Activated B cell treated with CpG ODN at 0.5 μM for 24 hours (primary cell): Measurements from ENCODE around the gene SEPTIN8. TPM values are rescaled to one million over a fixed set of nuclear protein-coding genes. Genes with fewer than 3 reads are reported as not detected.

ENCODE experiments used
- ATAC-seq: fragments of 200-7000 bp; cut with Tn5 transposase; one replicate; pipeline ENCODE4 v1.10.0; 2021; ENCODE audit warnings: low read depth, mild to moderate bottlenecking, moderate library complexity
- CTCF ChIA-PET: fragments of 350-600 bp; sonication (Branson Sonifier 250); formaldehyde crosslinking; loops from one replicate; lab custom pipeline; 2021; ENCODE audit warnings: antibody characterized with exemption; lab: Charles Lee
- POLR2A ChIA-PET: fragments of 350-600 bp; sonication (Branson Sonifier 250); formaldehyde crosslinking; loops from one replicate; lab custom pipeline; 2021; ENCODE audit warnings: antibody characterized with exemption; lab: Charles Lee
- DNase-seq: peaks from one replicate; pipeline ENCODE4 v3.0.0; 2022
- H3K27ac Mint-ChIP-seq: one replicate; pipeline ENCODE4 v1.8.0; 2020; ENCODE audit warnings: mixed read lengths
- H3K27me3 Mint-ChIP-seq: one replicate; pipeline ENCODE4 v1.8.0; 2021; ENCODE audit warnings: mixed read lengths
- H3K36me3 Mint-ChIP-seq: one replicate; pipeline ENCODE4 v1.8.0; 2021; ENCODE audit warnings: low read depth, mixed read lengths
- H3K4me1 Mint-ChIP-seq: one replicate; pipeline ENCODE4 v1.8.0; 2021; ENCODE audit warnings: mixed read lengths
- H3K4me3 Mint-ChIP-seq: one replicate; pipeline ENCODE4 v1.8.0; 2020; ENCODE audit warnings: mild to moderate bottlenecking, mixed read lengths
- H3K9me3 Mint-ChIP-seq: one replicate; pipeline ENCODE4 v1.8.0; 2020; ENCODE audit warnings: mixed read lengths
- intact Hi-C: fragments of 100-400 bp; cut with micrococcal nuclease; formaldehyde crosslinking; loops from one replicate; pipeline ENCODE4 v1.15.1; 2024
- total RNA-seq: library from RNA; stranded (reverse); gene quantifications from 2 replicates; pipeline ENCODE4 v1.2.3, GENCODE V29; 2022
- TF ChIP-seq, protein P1 (sequence below): fragments of 200-600 bp; IDR thresholded peaks from one replicate; pipeline ENCODE4 v1.8.0; 2022; ENCODE audit warnings: antibody characterized with exemption, mild to moderate bottlenecking

Gene SEPTIN8
- total RNA-seq, 1 donor from 2014 or later: 7.3 TPM

DNA sequence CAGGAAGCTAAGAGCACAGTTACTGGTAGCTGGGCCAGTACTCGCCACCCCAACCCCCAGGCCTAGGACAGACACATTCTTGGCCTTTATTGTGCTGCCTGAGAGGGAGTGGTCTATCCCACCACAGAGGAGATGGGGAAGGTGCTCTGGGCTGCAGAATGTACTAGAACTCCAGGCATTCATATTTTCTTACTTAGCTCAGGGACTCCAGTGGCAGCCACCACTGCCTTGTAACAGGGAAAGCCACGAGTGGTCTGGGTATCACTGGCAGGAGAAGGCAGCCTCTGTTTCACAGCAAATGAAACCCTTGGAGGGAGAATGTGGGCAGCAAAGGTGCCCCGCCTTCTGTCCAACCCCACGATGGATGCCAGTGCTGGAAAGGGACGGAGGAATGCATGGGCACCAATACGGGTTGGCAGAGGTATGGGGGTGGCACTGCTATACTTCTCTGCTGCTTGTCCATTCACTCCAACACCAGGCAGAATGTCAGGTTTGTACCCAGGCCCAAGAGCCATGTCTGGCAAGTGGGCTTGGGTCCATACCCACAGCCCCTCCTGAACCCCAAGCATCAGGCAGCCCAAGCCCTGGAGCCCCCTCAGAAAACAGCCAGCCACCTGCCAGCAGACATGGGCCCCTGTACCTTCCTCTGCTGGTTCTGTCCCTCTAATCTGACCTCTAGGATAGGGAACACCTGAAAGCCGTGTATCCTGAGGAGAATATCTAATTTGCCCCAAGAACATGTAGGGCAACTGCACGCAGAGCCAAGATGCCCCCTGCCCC, 4.6 kb downstream of the SEPTIN8 start:
- intact Hi-C loops: no loop called here
- H3K9me3 Mint-ChIP-seq: no peaks in the 10 kb centered on the region
- peaks cover 6% of the 10 kb centered on the region for H3K4me1 Mint-ChIP-seq
- peaks cover 7% of the 10 kb centered on the region for H3K27me3 Mint-ChIP-seq
- no peak overlapping the region for H3K4me3 Mint-ChIP-seq
- POLR2A ChIA-PET: no interaction called here
- no peaks in the 10 kb centered on the region for H3K36me3 Mint-ChIP-seq
- no peak overlapping the region for H3K27ac Mint-ChIP-seq
- TF ChIP-seq, protein P1, sequence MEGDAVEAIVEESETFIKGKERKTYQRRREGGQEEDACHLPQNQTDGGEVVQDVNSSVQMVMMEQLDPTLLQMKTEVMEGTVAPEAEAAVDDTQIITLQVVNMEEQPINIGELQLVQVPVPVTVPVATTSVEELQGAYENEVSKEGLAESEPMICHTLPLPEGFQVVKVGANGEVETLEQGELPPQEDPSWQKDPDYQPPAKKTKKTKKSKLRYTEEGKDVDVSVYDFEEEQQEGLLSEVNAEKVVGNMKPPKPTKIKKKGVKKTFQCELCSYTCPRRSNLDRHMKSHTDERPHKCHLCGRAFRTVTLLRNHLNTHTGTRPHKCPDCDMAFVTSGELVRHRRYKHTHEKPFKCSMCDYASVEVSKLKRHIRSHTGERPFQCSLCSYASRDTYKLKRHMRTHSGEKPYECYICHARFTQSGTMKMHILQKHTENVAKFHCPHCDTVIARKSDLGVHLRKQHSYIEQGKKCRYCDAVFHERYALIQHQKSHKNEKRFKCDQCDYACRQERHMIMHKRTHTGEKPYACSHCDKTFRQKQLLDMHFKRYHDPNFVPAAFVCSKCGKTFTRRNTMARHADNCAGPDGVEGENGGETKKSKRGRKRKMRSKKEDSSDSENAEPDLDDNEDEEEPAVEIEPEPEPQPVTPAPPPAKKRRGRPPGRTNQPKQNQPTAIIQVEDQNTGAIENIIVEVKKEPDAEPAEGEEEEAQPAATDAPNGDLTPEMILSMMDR: no peak
- ATAC-seq (no peak), DNase-seq (no peak)
- CTCF ChIA-PET: no interaction called here

DNA sequence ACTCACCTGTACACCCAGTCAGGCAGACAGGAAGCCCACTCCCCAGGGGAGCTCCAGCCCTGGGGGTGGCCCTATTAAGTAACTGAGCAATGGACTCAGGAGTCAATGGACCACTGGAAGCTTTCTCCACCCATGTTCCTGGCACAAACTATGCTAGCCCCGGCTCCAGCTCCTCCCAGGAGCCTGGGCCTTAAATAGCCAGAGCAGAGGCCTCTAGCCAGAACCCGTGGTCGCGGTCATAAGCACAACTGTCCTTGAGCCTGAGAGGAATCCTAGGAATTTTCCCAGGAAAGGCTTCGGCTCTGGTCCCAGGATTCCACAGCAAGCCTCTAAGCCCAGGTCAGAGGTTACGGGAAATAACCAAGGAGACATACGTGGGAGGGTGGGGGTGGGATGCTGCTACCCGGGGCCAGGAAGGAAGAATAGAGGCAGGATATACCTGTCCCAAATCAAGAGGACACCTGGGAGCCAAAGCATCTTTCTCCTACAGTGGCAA, 5.5 kb downstream of the SEPTIN8 start:
- intact Hi-C loops: no loop called here
- H3K4me1 Mint-ChIP-seq: peaks cover 6% of the 10 kb centered on the region
- no peak for ATAC-seq
- CTCF ChIA-PET: no interaction called here
- no peak overlapping the region for H3K4me3 Mint-ChIP-seq
- DNase-seq: no peak
- TF ChIP-seq, protein P1: no peak
- POLR2A ChIA-PET: no interaction called here
- no peak overlapping the region for H3K27ac Mint-ChIP-seq
- no peaks in the 10 kb centered on the region for H3K9me3 Mint-ChIP-seq
- H3K36me3 Mint-ChIP-seq: no peaks in the 10 kb centered on the region
- peaks cover 7% of the 10 kb centered on the region for H3K27me3 Mint-ChIP-seq

DNA sequence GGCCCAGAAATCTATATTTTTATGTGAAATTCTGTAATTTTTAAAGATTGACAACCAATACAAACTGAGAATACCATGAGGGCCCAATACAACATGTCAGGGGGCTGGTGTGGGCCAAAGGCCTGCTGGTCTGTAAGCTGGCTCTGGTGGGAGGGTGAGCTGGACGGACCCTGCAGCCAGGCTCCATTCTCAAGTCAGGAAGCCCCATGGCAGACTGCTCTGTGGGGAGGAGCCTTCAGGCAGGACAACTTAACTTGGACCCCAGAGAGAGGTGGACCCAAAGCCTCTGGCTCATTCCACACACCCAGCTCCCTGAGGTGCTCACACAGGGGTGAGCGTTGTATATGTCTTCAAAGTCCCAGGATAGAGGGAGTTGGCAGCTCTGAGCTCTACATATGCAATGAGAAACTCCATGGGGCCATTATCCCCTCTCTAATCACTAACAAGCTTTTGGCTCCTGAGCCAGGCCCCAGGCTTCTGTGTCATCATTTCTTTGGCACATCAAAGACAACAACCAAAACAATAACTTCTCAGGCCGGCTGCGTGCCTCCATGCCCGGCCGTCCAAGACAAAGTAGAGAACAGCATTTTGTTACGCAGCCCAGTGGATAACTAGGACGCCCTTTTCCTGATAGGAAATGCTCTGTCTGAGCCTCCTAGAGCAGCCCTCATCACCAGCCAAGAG, 6.4 kb downstream of the SEPTIN8 start:
- Mint-ChIP-seq H3K27ac (no peak overlapping the region), H3K9me3 (no peaks in the 10 kb centered on the region), H3K27me3 (peaks cover 4% of the 10 kb centered on the region), H3K4me3 (no peak overlapping the region), H3K36me3 (no peaks in the 10 kb centered on the region), H3K4me1 (peaks cover 3% of the 10 kb centered on the region)
- ChIA-PET POLR2A (no interaction called here), CTCF (no interaction called here)
- no peak for DNase-seq
- intact Hi-C loops: no loop called here
- ATAC-seq: no peak
- TF ChIP-seq, protein P1: no peak

DNA sequence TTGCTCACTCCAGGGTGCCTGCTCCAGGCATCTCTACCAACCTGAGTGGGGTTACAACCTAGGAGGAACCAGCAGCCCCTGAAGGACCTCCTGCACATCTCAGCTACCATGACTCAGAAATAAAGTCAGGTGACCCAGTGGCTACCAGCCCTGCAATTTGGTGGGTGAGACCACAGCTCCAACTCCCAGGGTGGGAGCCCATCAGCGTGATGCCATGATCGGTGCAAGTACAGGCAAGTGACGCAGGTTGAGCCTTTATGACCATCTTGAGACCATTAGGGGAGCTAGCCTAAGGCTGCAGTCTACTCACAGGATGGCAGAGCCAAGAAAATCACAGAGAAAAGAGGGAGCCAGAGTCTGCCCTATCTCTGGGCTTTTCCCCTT, 8.6 kb downstream of the SEPTIN8 start:
- intact Hi-C loops: no loop called here
- DNase-seq: no peak
- CTCF ChIA-PET: no interaction called here

DNA sequence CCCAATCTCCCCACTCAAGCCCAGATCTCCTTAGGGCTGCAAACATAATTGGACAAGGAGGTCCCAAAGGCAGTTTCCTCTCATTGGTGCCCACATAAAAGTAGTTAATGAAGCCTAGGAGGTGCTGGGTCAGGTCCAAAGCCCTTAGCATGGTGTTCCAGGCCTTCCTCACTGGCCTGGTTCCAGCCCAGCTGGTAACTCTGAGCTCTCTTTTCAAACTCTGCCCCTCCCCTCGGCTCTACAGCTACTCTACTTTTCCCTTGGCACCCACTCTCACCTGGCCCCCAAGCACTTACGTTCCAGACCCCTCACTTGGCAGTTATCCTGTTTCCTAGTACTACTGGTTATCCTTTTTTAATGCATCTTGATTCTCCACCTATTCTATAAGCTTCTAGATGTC, 9.9 kb downstream of the SEPTIN8 start:
- Mint-ChIP-seq H3K27me3 (no peaks in the 10 kb centered on the region), H3K4me1 (no peaks in the 10 kb centered on the region), H3K4me3 (no peak overlapping the region), H3K9me3 (no peaks in the 10 kb centered on the region), H3K36me3 (no peaks in the 10 kb centered on the region), H3K27ac (no peak overlapping the region)
- DNase-seq (no peak), ATAC-seq (no peak)
- ChIA-PET POLR2A (no interaction called here), CTCF (no interaction called here)
- intact Hi-C loops: no loop called here
- TF ChIP-seq, protein P1: no peak

More for the DNA sequence above, 8.6 kb downstream of the SEPTIN8 start:
- Mint-ChIP-seq H3K9me3 (no peaks in the 10 kb centered on the region), H3K36me3 (no peaks in the 10 kb centered on the region), H3K27ac (no peak overlapping the region), H3K27me3 (no peaks in the 10 kb centered on the region), H3K4me1 (no peaks in the 10 kb centered on the region), H3K4me3 (no peak overlapping the region)
- ATAC-seq: no peak
- TF ChIP-seq, protein P1: no peak
- POLR2A ChIA-PET: no interaction called here
